HK-2 (cell line): Measurements from ENCODE around the gene TMEM220.
"Not testable (repeated sequence)": the region's sequence is repeated elsewhere in the genome, so short reads cannot be mapped to it uniquely, and the experiment has no call there.

Source experiments
- DNase-seq: peaks from one replicate; pipeline ENCODE4 v3.0.0-alpha.2; 2018; ENCODE audit not compliant: unreplicated experiment

TMEM220 gene

DNA sequence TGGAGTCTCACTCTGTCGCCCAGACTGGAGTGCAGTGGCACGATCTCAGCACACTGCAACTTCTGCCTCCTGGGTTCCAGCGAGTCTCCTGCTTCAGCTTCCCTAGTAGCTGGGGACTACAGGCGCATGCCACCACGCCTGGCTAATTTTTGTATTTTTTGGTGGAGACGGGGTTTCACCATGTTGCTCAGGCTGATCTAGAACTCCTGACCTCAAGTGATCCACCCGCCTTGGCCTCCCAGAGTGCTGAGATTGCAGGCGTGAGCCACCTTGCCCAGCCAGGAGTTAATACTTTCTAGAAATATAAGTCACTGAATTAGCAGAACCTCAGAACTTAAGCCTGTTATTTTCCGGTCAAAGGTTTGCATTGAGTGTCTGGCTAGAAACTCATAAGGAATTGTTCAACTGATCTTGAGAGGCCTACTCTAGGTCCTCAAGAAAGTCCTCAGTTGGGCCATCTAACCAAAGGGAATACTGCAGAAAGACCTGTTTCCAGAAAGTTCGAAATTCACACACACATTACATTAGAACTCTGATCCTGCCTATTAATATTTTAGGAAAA is 1.4 kb downstream of the TMEM220 start:
- DNase-seq: no peak

- DNase-seq: no peak
These were observed 2.6 kb downstream of the TMEM220 start for GRCh38 chr17:10727192-10727591.

GRCh38 chr17:10726196-10726595 is 3.6 kb downstream of the TMEM220 start:
- DNase-seq: no peak

DNA sequence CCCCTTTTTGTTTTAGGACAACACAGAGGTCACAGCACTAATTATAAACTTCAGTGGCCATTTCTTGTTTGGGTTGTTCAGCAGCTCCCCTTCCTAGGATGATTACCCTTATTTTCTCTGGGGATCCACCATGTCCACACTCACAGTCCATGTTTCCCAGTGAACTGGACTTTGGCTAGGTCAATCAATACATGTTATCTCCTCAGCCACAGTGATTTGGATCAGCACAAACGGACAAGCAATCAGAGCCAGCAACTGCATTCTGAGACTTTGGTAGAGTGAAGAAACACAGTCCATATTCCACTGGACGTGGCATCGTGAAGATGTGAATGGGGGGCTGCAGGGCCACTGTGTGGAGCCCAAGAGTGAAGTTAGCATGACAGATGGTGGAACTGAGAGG is 4.6 kb downstream of the TMEM220 start:
- DNase-seq: no peak

DNA sequence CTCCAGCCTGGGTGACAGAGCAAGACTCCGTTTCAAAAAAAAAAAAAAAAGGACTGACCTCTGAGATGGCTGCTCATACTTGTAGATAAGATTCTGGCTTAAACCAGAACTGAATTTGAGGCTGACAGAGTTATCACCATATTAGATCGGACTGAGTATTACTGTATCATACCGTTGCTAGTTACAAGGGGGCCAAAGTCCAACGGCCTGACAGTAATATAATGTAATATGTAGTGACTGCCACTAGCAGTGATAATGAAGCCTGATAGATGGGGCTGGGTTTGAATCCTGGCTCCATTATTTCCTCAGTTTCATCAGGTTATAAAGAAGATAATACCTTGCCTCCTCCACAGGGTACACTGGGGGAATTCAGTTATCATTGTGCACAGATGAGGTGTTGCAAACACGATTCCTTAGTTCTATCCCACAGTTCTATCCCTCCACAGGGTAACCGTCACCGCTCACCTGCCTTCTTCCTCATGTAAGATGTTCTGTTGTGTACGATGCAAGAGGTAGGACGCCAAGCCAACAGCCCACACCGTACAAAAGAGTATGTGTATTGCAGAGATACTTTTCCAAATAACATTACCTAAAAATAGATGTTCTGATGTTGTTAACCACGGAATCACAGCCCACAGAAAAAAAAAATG is 5.2 kb downstream of the TMEM220 start:
- DNase-seq: no peak

- no peak for DNase-seq
These were observed 11.3 kb downstream of the TMEM220 start for GRCh38 chr17:10718547-10718946.

DNA sequence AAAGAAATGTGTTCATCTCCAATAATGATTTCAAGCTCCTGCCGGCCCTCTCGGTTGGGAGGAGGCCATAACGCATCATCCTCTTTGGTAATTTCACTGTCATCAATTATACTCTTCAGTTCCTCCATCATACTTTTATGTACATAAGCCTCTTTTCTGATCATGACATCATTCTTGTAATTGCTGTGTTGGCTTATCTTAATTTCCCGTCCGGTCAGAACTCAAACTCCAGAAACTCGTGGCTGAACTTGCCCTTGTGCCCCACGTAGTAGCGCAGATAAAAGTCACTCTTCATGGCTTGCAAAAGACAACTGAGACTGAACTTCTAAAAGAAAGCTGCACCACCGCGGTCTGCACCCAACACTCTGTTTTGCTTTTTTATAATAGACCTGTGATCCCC is 13.6 kb downstream of the TMEM220 start:
- no peak for DNase-seq

- DNase-seq: no peak
These were observed 16.5 kb downstream of the TMEM220 start for GRCh38 chr17:10713318-10713717.

DNA sequence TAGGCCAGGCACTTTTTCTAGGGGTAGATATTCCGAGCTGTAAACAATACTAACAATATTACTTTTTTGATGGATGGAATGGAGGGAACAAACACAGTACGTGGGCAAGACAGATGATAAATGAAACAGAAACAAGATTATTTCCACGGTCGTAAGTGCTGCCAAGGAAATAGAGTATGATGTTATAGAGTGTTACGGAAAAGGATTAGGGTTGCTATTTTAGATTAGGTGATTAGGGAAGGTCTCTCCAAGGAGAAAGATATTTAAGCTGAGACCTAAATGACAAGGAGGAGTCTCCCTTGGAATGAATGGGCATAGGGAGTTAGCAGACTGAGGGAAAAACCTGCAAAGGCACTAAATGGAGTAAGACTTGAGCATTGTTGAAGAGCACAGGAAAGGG is 24.1 kb downstream of the TMEM220 start:
- no peak for DNase-seq

GRCh38 chr17:10702574-10702973 is 27.2 kb downstream of the TMEM220 start:
- no peak for DNase-seq

GRCh38 chr17:10699856-10700255 is 30.0 kb downstream of the TMEM220 start:
- DNase-seq: no peak

- DNase-seq: no peak
These were observed 31.6 kb downstream of the TMEM220 start for GRCh38 chr17:10698096-10698818.

- DNase-seq: peak; percentile 95
These were observed 32.4 kb downstream of the TMEM220 start, which contains the start of the genes ADPRM and SCO1 for GRCh38 chr17:10697092-10698081. Gene ADPRM, plus strand, starts transcription at chr17:10697594. Its CDS starts 7,333 bp downstream, at chr17:10704927. Gene SCO1, minus strand, starts transcription at chr17:10697533. Its CDS starts 26 bp downstream, at chr17:10697507.

DNA sequence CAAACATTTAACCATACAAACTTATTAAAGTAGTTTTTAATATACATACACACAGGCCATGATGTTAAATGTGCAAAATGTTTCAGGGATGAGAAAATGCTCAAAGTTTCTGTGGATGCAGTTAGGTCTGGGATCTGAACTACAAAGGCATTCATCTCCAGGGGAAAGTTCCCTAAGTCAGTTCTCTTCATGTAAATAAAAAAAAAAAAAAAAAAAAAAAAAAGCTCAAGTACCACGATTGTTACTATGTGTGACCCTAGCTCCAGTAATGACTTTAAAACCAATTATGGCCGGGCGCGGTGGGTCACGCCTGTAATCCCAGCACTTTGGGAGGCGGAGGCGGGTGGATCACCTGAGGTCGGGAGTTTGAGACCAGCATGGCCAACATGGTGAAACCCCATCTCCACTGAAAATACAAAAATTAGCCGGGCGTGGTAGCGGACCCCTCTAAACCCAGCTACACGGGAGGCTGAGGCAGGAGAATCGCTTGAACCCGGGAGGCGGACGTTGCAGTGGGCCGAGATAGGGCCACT is 33.9 kb downstream of the TMEM220 start:
- DNase-seq: not testable (repeated sequence)

DNA sequence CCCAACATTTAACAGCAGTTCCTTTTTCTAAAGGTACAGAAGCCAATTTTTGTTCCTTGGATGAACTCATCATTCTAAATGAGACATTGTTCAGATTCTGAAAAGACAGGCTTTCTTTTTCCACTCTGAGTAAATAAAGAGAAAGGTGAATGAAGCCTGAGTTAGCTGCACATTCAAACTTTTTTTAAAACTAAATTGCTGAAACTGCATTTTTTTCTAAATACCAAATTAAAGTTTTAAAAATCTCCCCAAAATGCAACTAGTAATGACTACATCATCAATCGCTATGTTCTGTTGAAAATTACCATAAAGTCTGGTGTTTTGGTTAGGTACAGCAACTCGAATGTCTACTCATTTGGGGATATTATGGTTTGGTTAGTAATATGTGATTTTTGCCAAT is 42.3 kb downstream of the TMEM220 start:
- no peak for DNase-seq

DNA sequence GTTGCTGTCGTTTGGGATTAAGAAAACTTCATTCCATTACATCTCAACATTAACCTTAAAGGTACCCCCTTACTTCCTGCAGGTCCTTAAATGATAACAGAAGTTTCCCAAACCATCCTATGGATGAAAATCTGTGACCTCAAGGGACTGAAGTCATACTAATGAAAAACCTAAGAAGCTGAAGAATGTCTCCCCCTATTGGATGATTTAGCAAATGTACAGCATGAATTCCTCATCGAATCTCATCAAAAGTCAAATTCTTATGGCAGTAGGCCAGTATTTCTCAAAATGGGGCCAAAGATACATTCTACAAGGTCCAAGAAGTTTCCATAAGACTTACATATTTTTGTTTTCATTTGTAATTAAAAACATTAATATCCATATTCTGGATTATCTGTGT is 46.0 kb downstream of the TMEM220 start:
- DNase-seq: no peak

DNA sequence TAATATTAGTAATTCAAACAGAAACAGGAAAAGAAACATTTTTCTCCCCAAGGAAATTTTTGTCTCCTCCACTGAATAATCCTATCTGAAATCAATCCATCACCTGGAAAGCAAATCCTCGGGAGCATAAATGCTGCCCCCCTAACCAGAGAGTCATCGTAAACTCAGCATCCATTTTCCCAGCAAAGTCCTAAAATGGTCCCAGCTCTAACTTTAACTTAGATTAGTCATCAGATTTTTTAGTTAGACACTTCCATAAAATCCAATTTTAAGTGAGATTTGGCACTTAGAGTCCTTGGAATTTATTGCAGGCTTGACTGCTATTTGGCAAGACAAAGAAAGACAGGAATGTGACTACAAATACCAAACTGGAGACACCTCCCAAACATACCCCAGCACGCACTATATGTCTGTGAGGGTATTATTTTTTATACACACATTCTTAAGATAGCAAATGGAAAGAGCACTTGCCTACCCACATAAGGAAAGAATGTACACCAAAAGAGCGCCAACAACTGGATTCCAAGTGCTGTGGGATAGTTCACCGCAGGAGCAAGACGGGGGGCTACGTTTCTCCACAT is 47.9 kb downstream of the TMEM220 start:
- no peak for DNase-seq

DNA sequence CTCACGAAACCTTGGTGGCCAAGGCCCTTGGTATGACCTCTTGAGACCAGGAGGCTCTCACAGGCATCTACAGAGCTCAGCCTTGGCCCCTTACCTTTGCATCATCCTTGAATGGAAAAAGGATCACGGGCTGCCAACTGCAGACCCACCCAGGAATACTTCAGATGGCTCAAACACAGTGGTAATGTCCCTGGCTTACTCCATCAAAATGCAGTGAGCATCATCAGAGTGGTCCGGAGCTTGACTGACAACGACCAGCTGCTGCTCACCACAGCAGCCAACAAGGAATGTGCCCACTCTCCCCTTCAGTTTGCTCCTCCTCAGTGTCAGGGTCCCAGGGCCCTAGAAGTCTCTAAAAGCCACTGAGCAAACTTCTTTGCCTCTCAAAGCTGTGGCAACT is 55.1 kb downstream of the TMEM220 start:
- no peak for DNase-seq

- DNase-seq: no peak
These were observed 56.5 kb downstream of the TMEM220 start for GRCh38 chr17:10673312-10673711.

- DNase-seq: no peak
These were observed 61.0 kb downstream of the TMEM220 start for GRCh38 chr17:10668775-10669174.

- no peak for DNase-seq
These were observed 62.9 kb downstream of the TMEM220 start for GRCh38 chr17:10666906-10667305.
